OCI-M2 (cell line): ENCODE data around the gene NT5DC1.

Experiments used
- DNase-seq: peaks from one replicate; lab custom pipeline; 2025; ENCODE audit not compliant: unreplicated experiment; lab: John Stamatoyannopoulos, UW

Gene NT5DC1

DNA sequence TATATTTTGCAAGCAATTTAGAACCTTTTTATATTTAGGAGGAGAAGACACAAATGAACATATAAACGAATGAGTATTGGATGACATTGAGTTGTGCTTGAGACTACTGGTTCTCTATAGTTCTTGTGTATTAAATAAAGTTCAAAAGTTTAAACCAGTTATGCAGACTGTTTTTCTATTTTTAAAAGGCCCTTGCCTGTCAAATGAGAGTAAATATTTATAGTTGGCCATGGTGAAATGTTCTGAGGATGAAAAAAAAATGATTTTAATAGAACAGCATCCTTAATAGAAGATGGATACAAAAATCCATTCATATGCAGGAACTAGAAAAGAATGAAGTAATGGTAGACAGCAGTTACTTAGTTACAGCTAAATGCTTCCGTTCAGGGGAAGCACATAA, 88.8 kb downstream of the NT5DC1 start:
- DNase-seq = no peak

DNA sequence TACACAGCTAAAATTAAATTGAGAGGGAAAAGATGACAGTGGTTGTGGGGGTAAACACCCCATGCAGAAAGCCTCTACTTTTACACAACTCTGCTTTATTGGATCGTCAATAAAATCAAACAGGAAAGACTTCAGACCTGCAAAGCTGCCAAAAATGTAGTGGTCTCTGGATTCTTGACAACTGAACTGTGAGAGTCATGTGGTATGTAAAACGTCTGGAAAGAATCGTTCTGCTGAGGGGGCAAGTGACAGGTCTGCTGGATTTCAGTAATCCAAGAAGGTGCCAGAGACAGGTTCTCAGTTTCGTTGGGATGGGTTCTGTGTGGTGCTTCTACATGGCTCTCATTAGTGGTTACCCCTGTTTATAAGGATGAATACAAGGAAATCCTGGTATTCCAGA, 89.9 kb downstream of the NT5DC1 start:
- DNase-seq = no peak

DNA sequence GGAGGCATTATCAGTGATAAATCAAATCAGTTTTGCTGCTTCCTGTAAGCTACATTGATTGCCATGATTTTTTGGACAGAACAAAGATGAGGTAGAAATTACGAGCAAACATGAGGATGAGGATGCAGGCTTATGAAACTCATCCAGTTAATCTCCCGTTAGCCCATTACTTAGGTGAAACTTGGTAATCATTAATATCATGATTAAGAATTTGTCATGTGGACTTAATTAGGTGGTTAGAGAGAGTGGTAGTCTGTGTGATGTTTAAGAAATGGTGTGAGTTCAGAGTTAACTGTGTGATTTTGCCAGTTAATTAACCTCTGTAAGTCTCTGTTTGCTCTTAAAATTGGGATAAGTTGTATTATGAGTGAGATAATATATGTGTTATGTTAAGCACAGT, 91.2 kb downstream of the NT5DC1 start:
- DNase-seq = no peak

DNA sequence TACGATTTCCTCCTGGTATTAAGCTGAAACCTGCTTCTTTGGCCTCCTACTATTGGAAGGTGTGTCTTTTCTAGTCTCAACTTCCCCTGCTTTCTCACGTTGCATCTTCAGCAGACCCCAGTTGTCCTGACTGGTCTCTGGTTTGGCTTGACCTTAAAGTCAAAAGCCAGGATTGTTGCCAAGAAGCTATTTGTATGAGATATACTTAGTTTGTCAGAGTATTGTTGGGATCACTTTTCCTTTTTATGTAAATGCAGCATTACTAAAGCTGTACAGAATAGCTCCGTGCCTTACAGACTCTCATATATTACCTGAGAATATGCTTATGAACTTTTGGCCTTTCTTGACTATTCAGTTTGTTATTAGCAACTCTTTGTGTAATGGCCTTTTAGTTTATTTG, 92.1 kb downstream of the NT5DC1 start:
- no peak for DNase-seq

DNA sequence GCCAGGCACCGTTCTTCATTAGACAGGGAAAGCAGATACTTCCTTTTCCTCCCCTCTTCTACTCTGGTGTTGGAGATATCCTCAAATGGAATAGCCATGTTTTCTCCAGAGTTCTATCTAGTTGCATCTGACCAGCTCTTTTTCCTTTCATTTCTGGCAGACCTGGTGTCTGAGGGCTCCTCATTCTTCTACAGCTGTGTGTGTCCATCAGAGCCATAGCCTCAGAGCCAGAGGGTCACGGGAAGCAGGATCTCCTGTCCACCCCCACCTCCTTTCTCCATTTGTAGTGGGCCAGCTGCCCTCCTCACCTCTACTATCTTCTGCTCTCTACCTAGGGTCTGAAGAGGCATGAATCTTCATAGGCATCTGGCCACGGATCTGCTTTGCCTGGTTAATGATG, 96.2 kb downstream of the NT5DC1 start:
- DNase-seq = no peak

DNA sequence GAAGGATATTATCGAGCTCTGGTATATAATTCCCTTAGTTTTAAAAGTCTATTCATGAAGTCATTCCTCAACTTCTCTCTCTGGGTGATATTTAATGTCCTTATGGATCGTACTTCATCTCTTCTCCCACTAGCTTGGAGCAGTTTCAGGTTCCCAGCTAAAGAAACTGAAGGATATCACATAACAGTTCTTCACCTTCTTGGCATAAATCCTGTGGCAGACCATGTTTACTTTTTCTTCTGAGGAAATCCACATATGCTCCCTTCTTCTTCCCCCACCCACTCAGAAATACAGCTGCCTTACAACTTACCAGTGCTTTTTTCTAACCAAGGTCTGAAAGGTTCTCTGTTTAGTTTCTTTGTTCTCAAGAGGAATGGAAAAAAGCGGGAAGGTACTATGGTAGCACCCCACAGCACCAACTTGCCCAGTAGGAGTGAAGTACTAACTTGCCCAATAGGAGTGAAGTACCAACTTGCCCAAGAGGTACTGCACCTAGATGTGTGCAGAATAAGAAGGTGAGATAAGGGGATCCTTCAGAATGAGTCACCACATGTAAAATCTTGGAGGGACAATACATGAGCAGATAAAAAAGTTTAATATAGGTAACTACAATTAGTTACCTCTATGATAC, 100.1 kb downstream of the NT5DC1 start:
- no peak for DNase-seq

DNA sequence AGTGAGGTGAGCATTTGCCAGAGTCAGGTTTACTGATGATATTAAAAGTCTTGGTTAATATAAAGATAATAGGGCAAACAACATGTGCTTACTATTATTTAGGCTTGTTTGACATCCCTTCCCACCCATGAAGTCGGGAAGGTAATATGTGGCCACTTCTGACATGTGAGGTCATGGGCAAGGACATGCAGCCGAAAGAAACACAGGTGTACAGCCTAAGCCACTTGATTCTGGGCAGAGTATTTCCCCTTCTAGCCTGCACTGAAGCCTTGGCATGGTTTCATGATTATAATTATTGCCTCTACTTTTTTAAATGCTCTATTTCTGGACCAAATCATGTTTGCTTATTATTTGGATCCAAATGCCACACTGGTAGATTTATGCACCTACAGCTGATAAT, 100.9 kb downstream of the NT5DC1 start:
- no peak for DNase-seq

DNA sequence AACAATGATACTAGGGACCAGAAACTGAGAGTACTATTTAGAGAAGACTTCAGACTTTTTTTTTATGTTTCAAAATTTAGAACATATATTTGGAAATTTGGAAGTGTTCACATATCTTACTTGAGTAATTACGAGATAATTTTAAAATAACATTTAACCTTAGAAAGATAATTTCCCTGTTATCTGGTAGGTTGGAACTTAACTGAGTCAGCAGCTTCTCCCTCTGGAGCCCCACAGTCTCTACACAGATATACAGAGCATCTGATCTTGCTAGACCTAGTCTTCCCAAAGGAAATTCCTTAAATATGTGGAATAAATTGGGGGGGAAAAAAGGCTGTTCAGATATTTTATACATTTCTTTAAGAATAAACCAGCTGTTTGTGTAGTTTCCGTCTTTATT, 104.6 kb downstream of the NT5DC1 start:
- DNase-seq = no peak

DNA sequence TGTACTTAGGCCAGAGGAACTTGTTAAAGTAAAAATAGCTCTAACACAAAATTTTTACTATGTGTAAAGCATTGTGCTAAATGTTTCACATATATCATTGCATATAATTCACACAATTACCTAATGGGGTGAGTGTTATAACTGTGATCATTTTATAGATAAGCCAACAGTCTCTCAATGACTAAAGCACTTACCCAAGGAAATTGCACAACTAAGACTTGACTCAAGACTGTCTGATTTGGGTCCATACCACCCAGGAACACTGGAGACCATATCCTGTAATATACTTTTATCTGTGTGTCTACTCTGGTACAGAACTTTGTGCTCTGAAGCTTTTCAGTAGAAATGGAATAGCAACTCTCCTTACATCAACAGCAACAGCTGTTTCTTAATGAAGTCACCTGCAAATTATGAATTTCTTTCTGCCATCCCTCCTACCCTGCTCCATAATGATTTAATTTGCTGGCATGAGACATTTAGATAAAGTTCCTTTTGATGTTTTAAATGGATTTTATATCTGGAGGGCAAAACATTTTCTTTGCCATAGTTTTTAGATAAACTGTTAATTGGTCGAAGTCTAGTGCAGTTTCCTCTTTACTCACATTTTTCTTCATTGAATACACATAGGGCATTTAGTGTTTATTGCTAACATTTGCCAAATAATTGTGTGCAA, 105.7 kb downstream of the NT5DC1 start:
- DNase-seq = no peak

DNA sequence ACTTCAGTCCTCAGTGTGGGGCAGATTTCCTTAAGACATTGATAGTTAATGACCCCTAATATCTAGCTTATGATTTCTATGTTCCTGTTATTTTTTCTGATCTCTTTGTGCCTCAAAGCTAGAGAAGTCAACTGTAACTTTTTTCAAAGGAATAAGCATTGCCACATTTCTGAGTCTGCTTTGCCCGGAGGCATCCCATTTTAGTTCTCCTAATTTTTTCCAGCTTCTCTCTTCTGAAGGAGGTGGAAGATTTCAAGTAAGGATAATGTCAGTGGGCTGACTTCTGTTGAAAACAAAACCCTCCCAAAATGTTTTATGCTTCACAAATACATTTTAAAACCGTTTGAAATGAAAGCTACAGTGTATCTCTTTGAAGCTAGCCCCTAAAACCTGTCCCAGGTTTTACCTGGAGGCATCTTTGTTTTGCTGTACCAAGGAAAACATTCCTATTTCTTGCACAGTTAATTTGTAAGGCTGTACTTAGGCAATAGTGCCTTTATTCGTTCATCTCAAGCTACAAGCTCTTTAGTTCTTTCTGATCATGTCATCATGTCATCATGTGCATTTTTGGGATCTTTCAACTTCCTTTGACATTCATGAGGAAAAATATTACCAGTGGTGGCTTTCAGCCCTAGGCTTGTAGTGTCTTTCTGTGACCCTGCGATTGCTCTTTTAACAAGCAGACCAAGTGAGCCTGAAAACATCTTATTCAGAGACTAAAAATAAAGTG, 107.6 kb downstream of the NT5DC1 start:
- no peak for DNase-seq

DNA sequence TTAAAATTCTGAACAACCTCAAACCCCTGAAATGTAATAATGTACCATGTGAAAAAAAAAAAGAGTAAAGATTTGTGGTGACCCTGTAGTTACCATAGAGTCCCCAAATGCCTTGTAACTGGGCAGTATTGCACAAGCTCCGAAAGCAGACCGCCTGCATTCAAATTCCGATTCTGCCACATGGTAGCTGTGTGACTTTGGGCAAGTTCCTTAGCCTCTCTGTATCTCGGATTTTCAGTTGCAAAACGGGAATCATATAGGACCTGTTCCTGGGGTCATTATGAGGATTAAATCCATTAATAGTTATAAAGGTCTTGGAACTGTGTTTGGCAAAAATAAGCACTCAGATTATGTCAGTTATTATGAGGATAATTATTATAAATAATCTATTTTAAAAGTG, 109.7 kb downstream of the NT5DC1 start:
- no peak for DNase-seq

DNA sequence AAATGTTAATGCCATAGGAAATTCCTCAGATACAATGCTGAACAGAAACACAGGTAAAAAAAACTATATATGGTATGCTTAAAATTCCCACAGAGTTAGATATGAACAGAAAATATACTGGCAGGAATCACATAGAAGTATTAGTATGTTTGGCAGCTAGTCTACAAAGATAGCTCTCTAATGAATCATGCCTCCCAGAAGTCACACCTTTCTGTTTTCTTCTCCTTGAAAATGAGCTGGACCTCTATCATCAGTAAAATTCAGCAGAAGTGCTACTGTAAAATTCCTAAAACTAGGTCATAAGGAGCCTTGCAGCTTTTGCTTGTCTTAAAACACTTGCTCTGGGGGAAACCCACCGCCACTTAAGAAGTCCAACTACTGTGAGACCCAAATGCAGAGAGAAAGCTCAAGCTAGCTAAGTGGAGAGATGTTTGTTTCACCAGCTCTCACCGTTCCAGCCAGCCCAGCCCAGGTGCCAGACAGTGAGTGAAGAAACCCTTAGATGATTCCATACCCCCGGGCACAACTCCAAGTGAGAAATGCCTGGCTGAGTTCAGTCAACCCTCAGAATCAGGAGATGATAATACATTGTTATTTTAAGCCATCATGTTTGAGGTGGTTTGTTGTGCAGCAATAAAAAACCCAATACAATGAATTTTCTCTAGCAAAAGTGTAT, 110.2 kb downstream of the NT5DC1 start:
- no peak for DNase-seq

DNA sequence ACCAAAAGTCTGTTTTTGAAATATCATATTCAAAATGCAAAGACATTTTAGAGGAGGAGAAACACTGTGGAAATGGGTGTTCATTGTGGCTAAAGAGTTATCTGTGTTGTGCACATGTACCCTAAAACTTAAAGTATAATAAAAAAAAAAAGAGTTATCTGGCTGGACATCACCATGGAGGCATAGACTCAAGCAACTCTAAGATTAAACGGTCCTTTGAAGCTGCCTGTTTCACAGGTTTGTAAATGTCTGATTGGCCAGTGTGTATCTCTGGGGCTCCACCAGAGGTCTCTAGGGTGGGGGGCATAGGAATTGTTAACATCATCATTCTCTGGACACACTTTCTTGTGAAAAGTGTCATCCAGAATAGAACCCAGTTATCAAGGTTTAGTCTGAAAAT, 114.0 kb downstream of the NT5DC1 start:
- no peak for DNase-seq

DNA sequence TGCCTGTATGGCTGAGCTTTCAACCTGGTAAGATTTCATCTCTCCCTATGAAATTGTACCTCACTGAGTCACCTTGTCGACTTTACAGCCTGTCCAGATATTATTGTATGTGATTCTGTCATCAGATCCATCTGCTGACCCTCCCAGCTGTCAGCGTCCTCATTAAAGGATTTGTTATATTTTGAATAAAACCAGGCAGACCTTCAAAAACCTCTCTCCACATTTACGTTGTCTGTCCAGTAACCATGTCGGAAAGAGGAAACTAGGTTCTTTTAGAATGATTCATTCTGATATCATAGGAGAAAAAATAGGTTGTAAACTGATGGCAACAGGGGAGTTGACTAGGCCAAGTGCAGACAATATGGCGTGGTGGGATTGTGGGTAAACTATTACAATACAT, 114.8 kb downstream of the NT5DC1 start:
- no peak for DNase-seq

DNA sequence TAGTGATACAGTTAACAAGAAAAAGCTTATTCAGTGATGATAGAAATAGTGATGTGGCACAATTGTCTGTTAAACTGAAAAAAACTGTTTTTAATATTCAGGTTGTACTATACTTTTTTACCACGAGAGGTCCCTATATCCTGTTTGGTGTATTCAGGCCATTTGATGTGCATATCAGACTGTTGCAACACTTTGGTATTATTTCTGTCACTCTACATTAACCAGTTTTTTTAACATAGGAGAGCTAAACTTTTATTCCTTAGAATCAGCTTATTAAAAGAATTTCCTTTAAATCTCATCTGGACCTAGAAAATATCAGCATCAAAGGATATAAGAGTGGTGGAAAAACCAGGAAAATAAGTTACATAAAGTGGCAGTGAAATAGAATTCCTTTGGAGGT, 116.4 kb downstream of the NT5DC1 start:
- no peak for DNase-seq

DNA sequence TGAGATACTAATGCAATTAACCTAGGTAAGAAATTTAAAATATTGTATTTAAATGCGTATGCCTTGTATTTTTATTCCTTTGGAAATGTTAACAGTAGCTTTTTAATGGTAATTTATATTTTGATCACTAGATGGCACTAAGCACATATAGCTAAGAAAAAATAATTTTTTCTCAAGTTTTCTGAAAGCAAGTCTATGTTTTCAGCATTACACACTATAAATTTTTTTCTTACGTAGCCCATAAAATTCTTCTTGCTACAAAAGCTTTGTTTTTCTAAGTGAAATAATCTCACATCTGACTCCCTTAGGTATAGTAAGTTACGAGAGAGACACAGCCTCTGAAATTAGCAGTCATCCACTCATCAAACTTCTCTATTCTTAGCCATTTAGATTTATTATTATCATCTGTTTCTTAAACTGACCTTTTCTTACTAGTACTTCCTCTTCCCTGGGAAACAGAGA, 117.5 kb downstream of the NT5DC1 start:
- no peak for DNase-seq

DNA sequence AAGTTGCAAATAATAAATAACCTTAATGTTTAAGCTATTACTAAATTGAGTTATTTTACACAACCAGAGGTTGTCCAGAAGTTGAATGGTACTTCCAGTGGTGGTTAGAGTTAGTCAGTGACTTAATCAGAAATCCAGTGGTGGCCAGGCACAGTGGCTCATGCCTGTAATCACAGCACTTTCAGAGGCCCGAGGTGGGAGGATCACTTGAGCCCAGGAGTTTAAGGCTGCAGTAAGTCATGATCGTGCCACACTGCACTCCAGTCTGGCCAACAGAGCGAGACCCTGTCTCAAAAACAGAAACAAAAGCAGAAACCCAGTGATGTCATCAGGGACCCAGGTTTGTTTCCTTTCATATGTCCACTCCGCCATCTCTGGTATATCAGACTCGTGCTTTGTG, 118.2 kb downstream of the NT5DC1 start:
- no peak for DNase-seq

DNA sequence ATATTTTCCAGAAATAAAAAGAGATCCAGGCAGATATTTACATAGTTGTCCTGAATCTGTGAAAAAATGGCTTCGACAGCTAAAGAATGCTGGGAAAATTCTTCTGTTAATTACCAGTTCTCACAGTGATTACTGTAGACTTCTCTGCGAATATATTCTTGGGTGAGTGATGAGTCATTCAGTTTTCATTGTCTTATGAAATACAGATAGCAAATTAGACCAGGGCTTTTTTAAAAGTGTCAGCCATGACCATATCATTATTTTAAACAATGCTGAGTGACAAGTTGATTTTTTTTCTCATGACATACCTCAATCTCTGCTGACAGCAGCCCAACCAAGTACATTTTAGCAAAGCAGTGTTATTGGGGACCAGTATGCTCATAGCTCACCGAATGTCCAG, 120.4 kb downstream of the NT5DC1 start:
- DNase-seq = no peak

DNA sequence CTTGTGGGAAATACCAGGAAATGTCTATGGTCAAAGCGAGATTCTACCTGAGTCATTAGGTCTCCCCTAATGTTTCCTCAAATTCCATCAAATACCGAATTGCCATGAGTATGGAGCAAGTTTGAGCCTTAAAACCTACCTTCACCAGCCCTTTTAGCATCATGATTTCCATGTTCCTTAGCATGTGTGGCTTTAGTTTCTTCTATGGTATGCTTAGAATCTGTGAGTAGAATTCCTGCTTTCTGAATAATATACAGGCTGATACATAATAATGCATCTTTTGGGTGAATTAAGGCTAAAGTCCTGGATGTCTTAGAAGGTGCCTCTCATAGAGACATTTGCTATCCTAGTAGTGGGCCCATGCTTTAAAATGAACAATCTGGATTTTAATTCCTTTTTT, 121.3 kb downstream of the NT5DC1 start:
- DNase-seq = no peak

DNA sequence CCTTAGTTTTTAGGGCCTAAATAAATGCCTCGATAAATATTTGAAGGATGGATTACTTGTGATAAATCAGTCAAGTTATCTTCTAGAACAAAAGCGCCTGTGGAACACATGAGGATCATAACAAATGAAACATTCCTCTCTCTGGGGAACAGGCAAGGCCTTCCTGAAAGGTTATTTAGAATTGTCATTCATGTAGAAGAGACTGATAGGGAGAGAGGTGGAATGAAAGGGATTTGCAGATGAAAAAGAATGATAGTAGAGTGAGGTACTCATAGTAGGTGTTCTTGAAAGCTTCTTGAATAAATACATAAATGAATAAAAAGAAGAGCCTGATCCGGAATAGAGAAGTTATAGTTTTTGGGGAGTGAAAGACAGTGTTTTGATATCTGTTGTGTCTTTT, 122.7 kb downstream of the NT5DC1 start:
- DNase-seq = no peak

DNA sequence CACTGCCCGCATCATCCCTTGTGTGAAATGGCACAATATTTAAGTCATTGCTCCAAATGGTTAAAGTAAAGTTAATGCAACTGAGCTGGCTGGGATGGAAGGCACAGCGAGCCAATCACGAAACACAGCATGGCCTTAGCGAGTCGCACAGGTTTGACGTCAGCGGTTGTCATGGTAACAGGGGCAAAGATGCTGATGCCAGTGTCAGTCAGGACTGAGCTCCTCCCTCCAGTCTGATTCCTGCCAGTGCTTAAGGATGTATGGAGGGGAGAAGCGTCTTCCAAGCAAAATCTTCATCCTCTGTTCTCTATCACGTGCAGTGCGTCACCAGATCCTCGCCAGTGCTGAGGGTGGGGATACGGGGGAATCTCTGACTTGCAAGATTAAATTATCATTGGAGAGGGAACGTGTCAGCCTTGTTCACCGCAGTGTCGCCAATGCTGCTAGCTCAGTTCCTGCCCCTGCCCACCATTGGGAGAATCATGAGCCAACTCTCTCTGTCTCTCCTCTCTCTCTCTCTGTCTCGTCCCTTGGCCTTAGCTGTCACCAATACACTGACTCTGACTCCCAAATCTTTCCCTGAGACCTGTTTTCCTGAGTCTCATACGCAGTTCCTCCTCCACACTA, 128.7 kb downstream of the NT5DC1 start:
- no peak for DNase-seq
